HG02870 (cell line): Measurements from ENCODE around the gene MLF2.

ENCODE experiments used
- ATAC-seq: cut with Tn5 transposase; IDR thresholded peaks from one replicate; pipeline ENCODE4 v1.9.1; 2021; ENCODE audit warnings: mild to moderate bottlenecking, moderate library complexity; ENCODE audit not compliant: unreplicated experiment

Gene MLF2

DNA sequence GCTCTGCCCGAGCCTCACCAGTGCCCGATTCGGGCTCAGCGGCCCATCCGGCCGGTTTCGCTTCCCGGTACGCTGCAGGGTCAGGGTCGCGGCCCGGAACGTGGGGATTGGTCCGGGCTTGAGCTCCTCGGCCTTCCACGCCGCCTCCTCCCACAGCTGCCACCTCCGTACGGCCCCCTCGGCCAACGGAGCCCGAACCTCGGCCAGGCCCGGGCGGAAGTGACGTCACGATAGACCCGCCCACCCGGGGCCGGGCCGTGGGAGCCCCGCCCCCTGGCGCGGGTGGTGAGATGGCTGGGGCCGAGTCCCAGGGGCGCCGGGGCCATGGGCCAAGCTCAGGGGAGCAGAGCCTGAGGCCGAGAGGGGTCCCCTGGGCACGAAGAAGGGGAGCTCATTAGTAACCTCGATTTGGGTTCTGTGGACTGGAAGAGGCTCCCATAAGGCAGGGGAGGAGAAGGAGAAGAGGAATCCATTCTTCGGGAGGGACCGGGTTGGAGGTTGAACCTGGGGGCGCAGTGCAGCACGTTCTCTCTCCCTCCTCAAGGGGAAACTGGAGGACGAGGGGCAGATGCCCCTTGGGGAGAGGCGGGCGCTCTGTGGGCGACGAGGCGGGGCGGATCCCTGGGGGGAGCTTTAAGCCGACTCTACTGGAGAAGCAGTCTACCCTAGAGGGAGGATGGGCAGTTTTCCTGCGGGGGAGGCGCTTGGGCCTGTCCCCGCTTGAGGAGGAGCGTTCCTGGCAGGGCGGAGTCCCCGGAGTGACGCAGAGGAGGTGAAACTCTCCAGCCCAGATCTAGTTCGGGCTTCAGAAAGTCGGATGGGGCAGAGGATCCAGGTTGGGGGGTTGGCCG, at the start of gene MLF2:
Gene MLF2, minus strand, starts transcription at position 221 of the 851 bp plus-strand sequence. CDS start 807 bp downstream, outside the sequence.
- ATAC-seq: peak; percentile 86

DNA sequence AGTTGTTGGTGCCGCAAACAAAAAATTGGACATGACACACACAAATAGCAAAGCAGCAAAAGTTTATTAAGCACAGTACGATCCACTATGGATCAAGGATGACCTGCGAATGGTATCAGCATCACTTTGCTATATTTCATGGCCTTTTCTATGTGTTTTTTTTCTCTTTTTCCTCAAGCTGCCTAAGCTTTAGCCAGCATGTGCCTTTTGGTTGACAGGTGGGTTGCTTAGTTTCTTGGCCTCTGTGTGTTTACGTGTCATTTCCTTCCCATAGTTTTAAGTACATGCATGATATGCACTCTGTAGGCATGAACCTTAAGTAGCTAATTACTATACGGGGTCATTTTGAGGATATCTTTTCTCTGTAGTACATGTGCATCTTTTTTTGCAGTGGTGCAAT, 46.2 kb upstream of the MLF2 start:
- no peak for ATAC-seq

DNA sequence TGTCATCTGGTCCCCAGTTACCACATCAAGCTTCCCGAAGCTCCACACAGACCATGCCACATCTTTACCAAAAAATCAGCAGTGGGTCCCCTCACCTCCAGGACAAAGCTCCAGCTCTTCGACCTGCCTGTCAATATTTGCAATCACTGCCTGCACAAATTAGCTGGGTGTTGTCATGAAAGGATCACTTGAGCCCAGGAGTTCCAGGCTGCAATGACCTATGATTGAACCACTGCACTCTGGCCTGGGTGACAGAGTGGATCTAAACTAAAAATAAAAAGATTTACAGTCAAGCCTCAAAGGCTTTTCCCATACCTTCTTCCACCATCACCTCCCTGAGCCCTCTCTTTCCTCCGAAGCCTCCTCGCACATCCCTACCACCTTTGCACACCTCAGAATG, 43.6 kb upstream of the MLF2 start:
- no peak for ATAC-seq

GRCh38 chr12:6795088-6795487, 42.1 kb upstream of the MLF2 start:
- ATAC-seq: no peak

GRCh38 chr12:6792522-6793201, 39.7 kb upstream of the MLF2 start:
- no peak for ATAC-seq

GRCh38 chr12:6791931-6792520, 39.1 kb upstream of the MLF2 start:
- ATAC-seq: no peak

- ATAC-seq: no peak
Observed at GRCh38 chr12:6790496-6791150, 37.7 kb upstream of the MLF2 start.

DNA sequence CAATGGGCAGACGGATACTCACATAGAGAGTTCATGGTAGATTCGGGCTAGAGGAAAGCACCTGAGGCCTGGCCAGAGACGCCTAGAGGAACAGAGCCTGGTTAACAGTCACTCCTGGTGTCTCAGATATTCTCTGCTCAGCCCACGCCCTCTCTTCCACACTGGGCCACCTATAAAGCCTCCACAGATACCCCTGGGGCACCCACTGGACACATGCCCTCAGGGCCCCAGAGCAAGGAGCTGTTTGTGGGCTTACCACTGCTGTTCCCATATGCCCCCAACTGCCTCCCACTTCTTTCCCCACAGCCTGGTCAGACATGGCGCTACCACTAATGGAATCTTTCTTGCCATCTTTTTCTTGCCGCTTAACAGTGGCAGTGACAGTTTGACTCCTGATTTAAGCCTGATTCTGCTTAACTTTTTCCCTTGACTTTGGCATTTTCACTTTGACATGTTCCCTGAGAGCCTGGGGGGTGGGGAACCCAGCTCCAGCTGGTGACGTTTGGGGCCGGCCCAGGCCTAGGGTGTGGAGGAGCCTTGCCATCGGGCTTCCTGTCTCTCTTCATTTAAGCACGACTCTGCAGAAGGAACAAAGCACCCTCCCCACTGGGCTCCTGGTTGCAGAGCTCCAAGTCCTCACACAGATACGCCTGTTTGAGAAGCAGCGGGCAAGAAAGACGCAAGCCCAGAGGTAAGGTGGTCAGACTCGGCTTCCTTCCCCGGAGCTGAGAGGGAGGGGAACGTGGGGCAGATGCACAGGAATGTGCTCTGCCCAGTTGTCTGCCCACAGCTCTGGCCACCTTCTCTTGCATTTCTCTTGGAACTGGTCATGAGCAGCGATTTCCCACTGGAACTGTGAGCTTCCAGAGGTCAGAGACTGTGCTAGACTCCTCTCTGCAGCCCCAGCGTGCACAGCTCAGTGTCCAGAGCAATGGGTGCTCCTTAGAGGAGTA, 36.3 kb upstream of the MLF2 start, which contains the start of gene CD4:
Gene CD4, plus strand, starts transcription at position 557 of the 953 bp plus-strand sequence. CDS start 10,611 bp downstream, outside the sequence.
- no peak for ATAC-seq

- no peak for ATAC-seq
Observed at GRCh38 chr12:6787309-6787708, 34.4 kb upstream of the MLF2 start.

DNA sequence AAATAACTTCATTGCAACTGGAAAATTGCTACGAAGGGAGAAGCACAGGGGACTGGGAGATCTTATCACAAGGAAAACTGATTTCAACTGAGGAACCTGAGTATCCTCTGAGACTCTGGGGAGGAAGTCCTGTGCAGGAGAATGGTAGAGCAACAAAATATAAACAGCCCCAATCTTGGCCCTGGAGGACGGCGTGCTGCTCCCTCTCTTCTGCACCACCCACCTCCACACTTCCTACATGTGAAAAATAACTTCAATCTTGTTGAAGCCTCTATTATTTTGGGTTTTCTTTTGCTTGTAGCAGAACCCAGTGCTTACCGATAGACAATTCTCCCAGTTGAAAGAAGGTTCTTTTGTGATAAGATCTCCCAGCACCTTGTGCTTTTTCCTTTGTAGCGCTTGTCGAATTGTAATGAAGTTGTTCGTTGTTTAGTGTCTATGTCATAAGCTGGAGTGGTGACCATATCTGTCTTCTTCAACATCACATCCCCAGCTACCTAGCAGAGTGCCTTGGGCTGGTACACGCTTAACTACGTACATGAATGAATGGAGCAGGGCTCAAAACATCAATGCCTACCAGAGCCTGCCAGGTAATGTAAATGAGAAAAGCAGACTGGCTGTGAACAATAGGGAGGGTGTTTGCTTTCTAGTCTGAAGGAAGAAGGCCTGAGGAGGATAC, 33.6 kb upstream of the MLF2 start:
- ATAC-seq: no peak

DNA sequence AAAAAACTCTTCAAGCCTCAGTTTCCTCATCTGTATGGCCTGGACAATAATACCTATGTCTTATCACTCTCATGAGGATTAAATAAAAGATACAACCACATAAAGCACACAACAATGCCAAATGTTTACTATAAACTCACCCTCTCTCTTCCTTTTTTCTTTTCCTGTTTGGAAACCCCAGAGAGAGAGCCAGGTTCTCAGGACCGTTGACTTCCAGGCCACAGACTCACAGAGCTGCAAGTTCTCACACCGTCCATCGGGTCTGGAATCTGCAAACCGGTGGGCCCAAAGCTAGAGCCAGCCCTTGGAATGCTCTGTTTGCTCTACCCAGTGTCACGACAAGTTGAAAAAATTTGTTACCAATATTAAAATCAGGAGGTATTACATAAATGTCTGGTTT, 31.8 kb upstream of the MLF2 start:
- no peak for ATAC-seq

GRCh38 chr12:6784296-6784695, 31.4 kb upstream of the MLF2 start:
- no peak for ATAC-seq

DNA sequence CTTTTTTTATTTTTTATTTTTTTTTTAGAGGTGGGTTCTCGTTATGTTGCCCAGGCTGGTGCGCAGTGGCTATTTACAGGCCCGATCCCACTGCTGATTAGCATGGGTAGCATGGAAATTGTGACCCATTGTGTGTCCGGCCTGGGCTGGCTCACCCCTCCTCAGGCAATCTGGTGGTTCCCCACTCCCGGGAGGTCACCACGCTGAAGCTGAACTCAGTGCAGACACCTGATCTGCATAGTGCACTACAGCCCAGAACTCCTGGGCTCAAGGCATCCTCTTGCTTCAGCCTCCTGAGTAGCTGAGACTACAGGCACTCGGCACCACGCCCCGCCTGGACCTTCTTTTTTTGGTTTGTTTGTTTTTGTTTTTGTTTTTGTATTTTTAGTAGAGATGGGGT, 30.9 kb upstream of the MLF2 start:
- no peak for ATAC-seq

DNA sequence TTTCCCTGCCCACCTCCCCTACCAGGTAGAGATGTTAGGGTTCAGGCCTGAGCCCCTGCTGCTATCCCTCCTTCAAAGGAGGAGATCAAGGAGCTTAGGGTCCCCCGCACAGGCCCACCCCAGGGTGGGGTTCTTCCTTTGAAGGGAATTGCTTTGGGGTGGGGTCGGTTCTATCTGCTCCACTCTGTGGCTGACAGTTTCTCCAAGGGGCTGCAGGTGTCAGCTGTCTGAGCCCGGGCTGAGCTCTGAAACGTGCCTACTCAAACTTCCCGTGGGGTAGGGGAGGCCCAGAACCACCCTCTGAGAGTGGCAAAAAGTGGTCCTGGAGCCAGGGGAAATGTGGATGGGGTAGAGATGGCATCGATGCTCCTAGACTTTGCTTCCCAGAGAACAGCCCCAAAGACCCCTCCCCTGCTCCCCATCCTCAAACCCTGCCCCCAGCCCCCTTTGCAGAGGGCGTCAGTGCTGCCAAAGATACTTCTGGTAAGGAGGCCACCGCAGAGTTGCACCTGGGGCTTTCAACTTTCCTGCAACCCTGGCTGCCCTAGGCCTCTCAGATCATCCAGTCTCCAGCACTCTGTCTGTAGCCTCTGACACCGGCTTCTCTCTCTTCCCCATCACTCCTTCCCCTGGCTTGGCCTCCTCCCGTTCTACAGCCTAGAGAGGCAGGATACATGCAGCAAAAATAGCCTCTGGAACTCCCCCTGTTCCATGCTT, 30.1 kb upstream of the MLF2 start:
- ATAC-seq: no peak

GRCh38 chr12:6782119-6782518, 29.2 kb upstream of the MLF2 start:
- ATAC-seq: no peak

DNA sequence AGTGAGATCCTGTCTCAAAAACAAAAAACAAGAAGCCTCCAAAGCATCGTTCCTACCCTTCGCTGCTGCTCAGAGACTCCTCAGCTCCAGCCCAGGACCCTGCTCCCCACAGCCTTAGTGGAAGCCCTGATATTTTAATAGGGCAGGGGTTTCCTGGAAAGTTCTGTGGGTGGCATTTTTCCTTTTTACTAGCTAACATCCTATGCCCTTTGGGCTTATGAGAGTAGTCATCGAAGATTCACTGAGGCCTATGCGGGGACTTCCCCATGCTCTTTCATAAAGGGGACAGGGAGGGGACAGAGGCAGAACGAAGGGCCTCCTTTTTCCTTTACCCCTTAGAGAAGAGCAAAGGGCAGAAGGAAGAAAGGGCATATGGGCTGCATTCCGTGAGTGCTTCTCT, 27.6 kb upstream of the MLF2 start:
- ATAC-seq: no peak

- no peak for ATAC-seq
Observed at GRCh38 chr12:6779708-6780432, 26.9 kb upstream of the MLF2 start.
